Thyroid gland (tissue), 4 donors: ENCODE results near the gene WNT7A. TPM values are rescaled to one million over a fixed set of nuclear protein-coding genes. Genes with fewer than 3 reads are reported as not detected.

Experiments used
- DNase-seq, 2 donors: peaks; one replicate each; pipeline ENCODE4 v3.0.0-alpha.2; 2019
- H3K27ac ChIP-seq, 3 donors: fragments of 200-600 bp; sonication (generic); 1 replicate in 2 of 3; 2 replicates in 1 of 3; pipeline ENCODE4 v1.5.1; 2016 to 2019; ENCODE audit warnings: mild to moderate bottlenecking in 1 of 3, moderate library complexity in 1 of 3
- H3K27me3 ChIP-seq: fragments of 200-600 bp; sonication (generic); one replicate; pipeline ENCODE4 v1.5.1; 2019
- H3K36me3 ChIP-seq, 2 donors: fragments of 200-600 bp; sonication (generic); one replicate each; pipeline ENCODE4 v1.5.1; 2016 to 2019
- H3K4me1 ChIP-seq, 2 donors: fragments of 200-600 bp; sonication (generic); one replicate each; pipeline ENCODE4 v1.5.1; 2017 to 2019
- H3K4me3 ChIP-seq, 3 donors: fragments of 200-600 bp; sonication (generic); replicated peaks in 1 of 3; 1 replicate in 2 of 3; 2 replicates in 1 of 3; pipeline ENCODE4 v1.5.1; 2016; ENCODE audit warnings: mild to moderate bottlenecking in 1 of 3
- H3K9me3 ChIP-seq: fragments of 200-600 bp; sonication (generic); one replicate; pipeline ENCODE4 v1.5.1; 2017
- CTCF ChIP-seq, 6 experiments: fragments of 200-600 bp in 3 of 6; fragments of 450-650 bp in 3 of 6; sonication (generic) in 3 of 6; IDR thresholded peaks; one replicate each; pipeline ENCODE4 v1.5.1; 2016 to 2019; ENCODE audit warnings: antibody characterized with exemption in 6 of 6, mild to moderate bottlenecking in 2 of 6, inconsistent platforms in 1 of 6, moderate library complexity in 1 of 6
- POLR2A ChIP-seq, 2 donors: fragments of 450-650 bp; IDR thresholded peaks; one replicate each; pipeline ENCODE4 v1.6.1; 2017; ENCODE audit warnings: antibody characterized with exemption in 2 of 2, mild to moderate bottlenecking in 2 of 2, moderate library complexity in 1 of 2
- WGBS, 2 donors: methylation state at CpG; one replicate each; pipeline ENCODE4 v1.1.5; 2017; 5-methylcytosine and 5-hydroxymethylcytosine counted together
- intact Hi-C: fragments of 100-400 bp; cut with DNase I; formaldehyde crosslinking; loops from one replicate; pipeline ENCODE4 v1.15.1; 2023
- total RNA-seq, 4 donors: library from RNA; depleted of rRNA; stranded (reverse); fragments of >200 nt; gene quantifications; one replicate each; pipeline ENCODE4 v1.2.3, GENCODE V29; 2016

Gene WNT7A
- total RNA-seq, 4 donors from 2014 or later, result not detected

- no peaks in the 10 kb centered on the region for H3K36me3 ChIP-seq
- no peaks in the 10 kb centered on the region for H3K4me1 ChIP-seq
- 80 to 82% methylated on average over 10 of the region's 10 CpGs for WGBS, 2 donors
- no peaks in the 10 kb centered on the region for H3K27me3 ChIP-seq
- no peak for TF ChIP-seq POLR2A (IDR thresholded peaks at IDR 0.05)
- no peak for TF ChIP-seq CTCF (IDR thresholded peaks at IDR 0.05)
- intact Hi-C loops, result no loop called here
- H3K27ac ChIP-seq, result no peak overlapping the region
- H3K9me3 ChIP-seq, result no peaks in the 10 kb centered on the region
- H3K4me3 ChIP-seq, result no peak overlapping the region
- DNase-seq, result no peak
Measured at GRCh38 chr3:13786811-13787210, 93.1 kb downstream of the WNT7A start.

GRCh38 chr3:13785853-13786436 is 93.9 kb downstream of the WNT7A start:
- Histone ChIP-seq H3K36me3 (no peaks in the 10 kb centered on the region), H3K4me1 (no peaks in the 10 kb centered on the region), H3K4me3 (no peak overlapping the region), H3K27me3 (no peaks in the 10 kb centered on the region), H3K27ac (no peak overlapping the region), H3K9me3 (no peaks in the 10 kb centered on the region)
- TF ChIP-seq CTCF (IDR thresholded peaks at IDR 0.05) (no peak), POLR2A (IDR thresholded peaks at IDR 0.05) (no peak)
- 90 to 91% methylated on average over 7 to 8 of the region's 13 CpGs for WGBS, 2 donors
- no peak for DNase-seq
- intact Hi-C loops, result no loop called here

GRCh38 chr3:13785351-13785750 is 94.5 kb downstream of the WNT7A start:
- H3K9me3 ChIP-seq, result no peaks in the 10 kb centered on the region
- no peaks in the 10 kb centered on the region for H3K27me3 ChIP-seq
- H3K27ac ChIP-seq, result no peak overlapping the region
- WGBS, 2 donors, result 78 to 87% methylated on average over 7 of the region's 7 CpGs
- TF ChIP-seq CTCF (IDR thresholded peaks at IDR 0.05), result no peak
- TF ChIP-seq POLR2A (IDR thresholded peaks at IDR 0.05), result no peak
- DNase-seq, result no peak
- H3K4me3 ChIP-seq, result no peak overlapping the region
- intact Hi-C loops, result no loop called here
- H3K36me3 ChIP-seq, result no peaks in the 10 kb centered on the region
- H3K4me1 ChIP-seq, result no peaks in the 10 kb centered on the region

- no peak overlapping the region for H3K4me3 ChIP-seq
- H3K36me3 ChIP-seq, result no peaks in the 10 kb centered on the region
- H3K27me3 ChIP-seq, result no peaks in the 10 kb centered on the region
- no peak for DNase-seq
- no peaks in the 10 kb centered on the region for H3K9me3 ChIP-seq
- WGBS, 2 donors, result 76 to 84% methylated on average over 8 of the region's 8 CpGs
- intact Hi-C loops, result no loop called here
- H3K27ac ChIP-seq, result no peak overlapping the region
- TF ChIP-seq POLR2A (IDR thresholded peaks at IDR 0.05) (no peak), CTCF (IDR thresholded peaks at IDR 0.05) (no peak)
- no peaks in the 10 kb centered on the region for H3K4me1 ChIP-seq
Measured at GRCh38 chr3:13783476-13783875, 96.4 kb downstream of the WNT7A start.

GRCh38 chr3:13782501-13782900 is 97.4 kb downstream of the WNT7A start:
- Histone ChIP-seq H3K4me1 (no peaks in the 10 kb centered on the region), H3K27ac (no peak overlapping the region), H3K9me3 (no peaks in the 10 kb centered on the region), H3K27me3 (no peaks in the 10 kb centered on the region), H3K4me3 (no peak overlapping the region), H3K36me3 (no peaks in the 10 kb centered on the region)
- TF ChIP-seq CTCF (IDR thresholded peaks at IDR 0.05) (no peak), POLR2A (IDR thresholded peaks at IDR 0.05) (no peak)
- intact Hi-C loops, result no loop called here
- WGBS, 2 donors, result 28 to 46% methylated on average over 11 of the region's 11 CpGs
- DNase-seq, result peak; percentile 7 to 14
